ENCODE results near the gene ISM2.

- TF ChIP-seq CTCF (IDR thresholded peaks at IDR 0.05; ENCODE audit: borderline replicate concordance, extremely low read depth, low read length, poor library complexity, severe bottlenecking) (no peak), EZH2 (IDR thresholded peaks at IDR 0.05; ENCODE audit: borderline replicate concordance, low read depth, low read length, severe bottlenecking) (no peak)
These were observed 56.4 kb downstream of the ISM2 start for GRCh38 chr14:77442196-77442595.

Data from DND-41 (cell line).